ENCODE data around the gene ELAVL2.

Gene ELAVL2

GRCh38 chr9:23736293-23736692 lies 89.7 kb downstream of the ELAVL2 start:
- in situ Hi-C loops (cut with HindIII; ENCODE audit: low sequenced_read_pairs), result no loop called here
- H3K4me3 ChIP-seq (ENCODE audit: low read depth, low read length), result no peak overlapping the region
- DNase-seq (ENCODE audit: low read depth, low spot score), result no peak
- TF ChIP-seq CTCF (IDR thresholded peaks at IDR 0.05; ENCODE audit: low read depth, low read length), result no peak

DNA sequence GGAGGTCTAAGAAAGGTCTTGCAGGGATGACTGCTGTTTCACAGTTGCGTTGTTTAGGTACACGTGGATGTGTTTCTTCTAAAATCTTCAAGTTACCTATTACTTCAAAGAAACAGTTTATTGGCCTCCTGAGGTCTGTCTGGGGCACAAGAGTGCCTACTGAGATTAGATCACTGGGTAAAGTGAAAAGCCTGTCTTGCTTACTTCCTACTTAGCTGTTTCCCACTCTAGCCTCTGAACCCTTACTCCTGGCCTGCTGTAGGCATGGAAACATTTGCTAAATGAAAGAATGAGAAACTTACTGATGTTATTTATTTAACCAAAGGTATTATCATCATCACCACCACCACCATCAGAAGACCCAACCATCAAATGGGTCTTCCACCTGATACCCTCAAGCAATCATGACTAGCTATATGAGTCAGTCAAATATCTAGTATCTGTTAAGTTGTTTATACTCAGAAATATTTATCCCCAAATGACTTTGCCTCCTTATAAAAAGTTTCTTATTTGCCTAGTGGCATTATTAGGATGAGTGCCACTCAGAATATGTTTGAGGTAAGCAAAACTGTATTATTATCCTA lies 92.5 kb downstream of the ELAVL2 start:
- DNase-seq (ENCODE audit: low read depth, low spot score), result no peak
- in situ Hi-C loops (cut with HindIII; ENCODE audit: low sequenced_read_pairs), result no loop called here
- no peak for TF ChIP-seq CTCF (IDR thresholded peaks at IDR 0.05; ENCODE audit: low read depth, low read length)

DNA sequence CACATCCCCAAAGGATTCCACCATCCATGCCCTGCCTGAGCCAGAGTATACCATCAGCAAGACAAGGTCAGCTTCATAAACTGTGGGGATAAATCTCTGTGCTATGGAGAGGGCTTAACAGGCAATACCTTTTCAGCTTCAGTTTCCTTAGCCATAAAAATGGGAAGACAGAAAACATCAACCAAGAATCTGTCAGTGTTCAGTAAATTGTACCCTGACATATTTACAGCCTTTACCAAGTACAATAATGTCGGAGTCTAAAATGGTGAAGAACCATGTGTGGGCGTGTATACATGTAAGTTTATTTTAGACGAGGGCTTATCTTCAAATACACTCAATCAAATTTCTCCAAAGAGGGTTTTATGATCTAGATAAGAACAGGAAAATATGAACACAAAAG lies 94.7 kb downstream of the ELAVL2 start:
- H3K4me3 ChIP-seq (ENCODE audit: low read depth, low read length), result no peak overlapping the region
- DNase-seq (ENCODE audit: low read depth, low spot score), result no peak
- in situ Hi-C loops (cut with HindIII; ENCODE audit: low sequenced_read_pairs), result no loop called here
- no peak for TF ChIP-seq CTCF (IDR thresholded peaks at IDR 0.05; ENCODE audit: low read depth, low read length)

More for the DNA sequence above, 92.5 kb downstream of the ELAVL2 start:
- H3K4me3 ChIP-seq (ENCODE audit: low read depth, low read length), result no peak overlapping the region

GRCh38 chr9:23730364-23730763 lies 95.7 kb downstream of the ELAVL2 start:
- DNase-seq (ENCODE audit: low read depth, low spot score), result no peak
- no peak overlapping the region for H3K4me3 ChIP-seq (ENCODE audit: low read depth, low read length)
- in situ Hi-C loops (cut with HindIII; ENCODE audit: low sequenced_read_pairs), result no loop called here
- no peak for TF ChIP-seq CTCF (IDR thresholded peaks at IDR 0.05; ENCODE audit: low read depth, low read length)

DNA sequence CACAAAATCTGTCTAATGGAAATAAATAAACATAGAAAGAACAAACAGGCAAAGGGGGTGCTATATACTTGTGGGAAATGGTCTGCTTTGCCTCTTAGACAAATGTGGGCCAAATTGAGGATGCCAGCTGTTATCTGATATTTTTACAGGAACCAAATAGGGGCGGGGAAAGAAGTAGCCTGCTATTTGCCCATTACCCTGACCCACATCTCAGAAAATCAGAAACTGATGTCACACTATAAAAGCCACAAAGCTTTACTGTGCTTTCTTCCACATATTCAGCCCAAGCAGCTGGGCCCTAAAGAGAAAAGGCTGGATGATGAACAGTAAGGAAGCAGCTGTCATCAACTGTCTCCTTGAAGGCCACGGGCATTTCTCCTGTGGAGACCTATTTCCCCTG lies 97.3 kb downstream of the ELAVL2 start:
- in situ Hi-C loops (cut with HindIII; ENCODE audit: low sequenced_read_pairs), result no loop called here
- no peak for TF ChIP-seq CTCF (IDR thresholded peaks at IDR 0.05; ENCODE audit: low read depth, low read length)
- no peak overlapping the region for H3K4me3 ChIP-seq (ENCODE audit: low read depth, low read length)
- no peak for DNase-seq (ENCODE audit: low read depth, low spot score)

GRCh38 chr9:23725279-23725946 lies 100.6 kb downstream of the ELAVL2 start:
- DNase-seq (ENCODE audit: low read depth, low spot score), result no peak
- H3K4me3 ChIP-seq (ENCODE audit: low read depth, low read length), result no peak overlapping the region
- no peak for TF ChIP-seq CTCF (IDR thresholded peaks at IDR 0.05; ENCODE audit: low read depth, low read length)
- in situ Hi-C loops (cut with HindIII; ENCODE audit: low sequenced_read_pairs), result no loop called here
